Measurements from ENCODE around the gene TRPC4AP.
"Not testable (repeated sequence)": the region's sequence is repeated elsewhere in the genome, so short reads cannot be mapped to it uniquely, and the experiment has no call there.

Gene TRPC4AP

GRCh38 chr20:35121186-35121585, 28.6 kb upstream of the TRPC4AP start:
- Histone ChIP-seq H3K9me3 (ENCODE audit: control insufficient read depth, low read length) (no peaks in the 10 kb centered on the region), H3K4me3 (ENCODE audit: insufficient read depth, low read depth, low read length, poor library complexity, severe bottlenecking) (no peak overlapping the region), H3K27ac (ENCODE audit: insufficient read depth, low read length, poor library complexity, severe bottlenecking) (no peak overlapping the region), H3K36me3 (ENCODE audit: control insufficient read depth, insufficient read depth, low read length) (peaks cover 73% of the 10 kb centered on the region), H3K4me1 (ENCODE audit: control insufficient read depth, insufficient read depth, low read length, poor library complexity, severe bottlenecking) (no peaks in the 10 kb centered on the region), H3K27me3 (replicated peaks; ENCODE audit: control insufficient read depth, insufficient read depth, low read length, poor library complexity, severe bottlenecking) (no peaks in the 10 kb centered on the region)
- DNase-seq, result no peak

DNA sequence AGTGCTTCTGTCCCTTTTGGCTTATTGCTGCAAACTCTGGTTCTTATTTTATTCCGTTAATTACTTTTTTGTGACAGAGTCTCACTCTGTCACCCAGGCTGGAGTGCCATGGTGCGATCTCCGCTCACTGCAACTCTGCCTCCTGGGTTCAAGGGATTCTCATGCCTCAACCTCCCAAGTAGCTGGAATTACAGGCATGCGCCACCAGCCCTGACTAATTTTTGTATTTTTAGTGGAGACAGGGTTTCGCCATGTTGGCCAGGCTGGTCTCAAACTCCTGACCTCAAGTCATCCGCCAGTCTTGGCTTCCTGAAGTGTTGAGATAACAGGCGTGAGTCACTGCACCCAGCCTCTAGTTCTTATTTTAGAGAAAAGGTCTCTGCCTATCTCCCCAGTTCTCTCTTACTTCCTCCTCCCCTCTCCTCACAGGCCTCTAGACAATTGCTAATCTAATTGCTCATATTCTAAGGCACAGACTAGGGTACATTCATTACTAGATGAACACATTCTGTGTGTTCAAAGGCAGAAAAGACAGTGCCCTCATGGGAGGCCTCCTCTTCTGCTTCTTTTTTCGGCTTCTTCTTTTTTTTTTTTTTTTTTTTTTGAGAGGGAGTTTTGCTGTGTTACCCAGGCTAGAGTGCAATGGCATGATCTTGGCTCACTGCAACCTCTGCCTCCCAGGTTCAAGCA, 27.6 kb upstream of the TRPC4AP start:
- Histone ChIP-seq H3K27me3 (replicated peaks; ENCODE audit: control insufficient read depth, insufficient read depth, low read length, poor library complexity, severe bottlenecking) (no peaks in the 10 kb centered on the region), H3K36me3 (ENCODE audit: control insufficient read depth, insufficient read depth, low read length) (peaks cover 76% of the 10 kb centered on the region), H3K27ac (ENCODE audit: insufficient read depth, low read length, poor library complexity, severe bottlenecking) (no peak overlapping the region), H3K4me3 (ENCODE audit: insufficient read depth, low read depth, low read length, poor library complexity, severe bottlenecking) (no peak overlapping the region), H3K9me3 (ENCODE audit: control insufficient read depth, low read length) (no peaks in the 10 kb centered on the region), H3K4me1 (ENCODE audit: control insufficient read depth, insufficient read depth, low read length, poor library complexity, severe bottlenecking) (no peaks in the 10 kb centered on the region)
- DNase-seq, result no peak

DNA sequence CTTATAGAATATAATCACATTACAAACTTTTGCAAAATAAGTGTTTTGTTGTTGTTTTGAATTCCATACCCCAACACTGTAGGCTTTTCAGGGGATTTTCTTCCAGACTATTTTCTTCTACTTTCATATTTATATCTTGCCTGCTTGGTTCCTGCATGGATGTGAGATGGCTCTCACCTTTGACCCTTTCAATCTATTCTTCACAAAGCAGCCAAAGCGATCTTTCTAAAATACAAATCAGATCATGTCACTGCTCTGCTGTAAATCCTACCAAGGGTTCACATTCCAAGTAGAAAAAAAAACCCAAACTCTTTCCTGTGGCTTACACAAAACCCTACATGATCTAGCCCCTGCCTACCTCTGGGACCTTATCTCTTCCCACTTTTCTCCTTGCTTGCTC, 25.0 kb upstream of the TRPC4AP start:
- Histone ChIP-seq H3K27ac (ENCODE audit: insufficient read depth, low read length, poor library complexity, severe bottlenecking) (no peak overlapping the region), H3K4me3 (ENCODE audit: insufficient read depth, low read depth, low read length, poor library complexity, severe bottlenecking) (no peak overlapping the region), H3K9me3 (ENCODE audit: control insufficient read depth, low read length) (no peaks in the 10 kb centered on the region), H3K27me3 (replicated peaks; ENCODE audit: control insufficient read depth, insufficient read depth, low read length, poor library complexity, severe bottlenecking) (no peaks in the 10 kb centered on the region), H3K36me3 (ENCODE audit: control insufficient read depth, insufficient read depth, low read length) (peaks cover 64% of the 10 kb centered on the region), H3K4me1 (ENCODE audit: control insufficient read depth, insufficient read depth, low read length, poor library complexity, severe bottlenecking) (no peaks in the 10 kb centered on the region)
- no peak for DNase-seq

DNA sequence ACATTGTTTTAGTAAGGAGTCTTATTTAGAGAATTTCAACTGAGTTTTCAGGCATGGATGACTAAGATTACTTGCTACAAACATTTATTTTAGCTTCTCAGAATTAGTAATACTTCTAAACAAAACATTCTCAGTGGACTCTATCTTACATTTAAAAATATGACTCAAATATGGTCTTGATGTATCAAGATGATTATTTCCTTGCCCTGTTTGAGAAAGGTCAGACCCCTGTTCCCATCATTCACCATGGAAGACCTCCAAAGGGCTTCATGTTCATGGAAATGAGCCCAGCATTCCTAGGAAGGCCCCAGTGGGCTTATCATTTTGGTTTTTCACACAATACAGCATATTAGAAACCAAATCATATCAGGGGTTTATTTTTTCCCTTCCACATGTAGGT, 24.6 kb upstream of the TRPC4AP start:
- no peak for DNase-seq
- Histone ChIP-seq H3K27me3 (replicated peaks; ENCODE audit: control insufficient read depth, insufficient read depth, low read length, poor library complexity, severe bottlenecking) (no peaks in the 10 kb centered on the region), H3K4me1 (ENCODE audit: control insufficient read depth, insufficient read depth, low read length, poor library complexity, severe bottlenecking) (no peaks in the 10 kb centered on the region), H3K4me3 (ENCODE audit: insufficient read depth, low read depth, low read length, poor library complexity, severe bottlenecking) (no peak overlapping the region), H3K36me3 (ENCODE audit: control insufficient read depth, insufficient read depth, low read length) (peaks cover 61% of the 10 kb centered on the region), H3K27ac (ENCODE audit: insufficient read depth, low read length, poor library complexity, severe bottlenecking) (no peak overlapping the region), H3K9me3 (ENCODE audit: control insufficient read depth, low read length) (no peaks in the 10 kb centered on the region)

GRCh38 chr20:35116258-35116657, 23.7 kb upstream of the TRPC4AP start:
- no peaks in the 10 kb centered on the region for H3K4me1 ChIP-seq (ENCODE audit: control insufficient read depth, insufficient read depth, low read length, poor library complexity, severe bottlenecking)
- H3K9me3 ChIP-seq (ENCODE audit: control insufficient read depth, low read length), result no peaks in the 10 kb centered on the region
- H3K36me3 ChIP-seq (ENCODE audit: control insufficient read depth, insufficient read depth, low read length), result peaks cover 56% of the 10 kb centered on the region
- no peak for DNase-seq
- H3K27me3 ChIP-seq (replicated peaks; ENCODE audit: control insufficient read depth, insufficient read depth, low read length, poor library complexity, severe bottlenecking), result no peaks in the 10 kb centered on the region
- H3K4me3 ChIP-seq (ENCODE audit: insufficient read depth, low read depth, low read length, poor library complexity, severe bottlenecking), result no peak overlapping the region
- no peak overlapping the region for H3K27ac ChIP-seq (ENCODE audit: insufficient read depth, low read length, poor library complexity, severe bottlenecking)

GRCh38 chr20:35115606-35116005, 23.0 kb upstream of the TRPC4AP start:
- Histone ChIP-seq H3K4me3 (ENCODE audit: insufficient read depth, low read depth, low read length, poor library complexity, severe bottlenecking) (no peak overlapping the region), H3K27ac (ENCODE audit: insufficient read depth, low read length, poor library complexity, severe bottlenecking) (no peak overlapping the region), H3K36me3 (ENCODE audit: control insufficient read depth, insufficient read depth, low read length) (peaks cover 55% of the 10 kb centered on the region), H3K4me1 (ENCODE audit: control insufficient read depth, insufficient read depth, low read length, poor library complexity, severe bottlenecking) (no peaks in the 10 kb centered on the region), H3K27me3 (replicated peaks; ENCODE audit: control insufficient read depth, insufficient read depth, low read length, poor library complexity, severe bottlenecking) (no peaks in the 10 kb centered on the region), H3K9me3 (ENCODE audit: control insufficient read depth, low read length) (no peaks in the 10 kb centered on the region)
- DNase-seq, result no peak

GRCh38 chr20:35112276-35112675, 19.7 kb upstream of the TRPC4AP start:
- H3K27me3 ChIP-seq (replicated peaks; ENCODE audit: control insufficient read depth, insufficient read depth, low read length, poor library complexity, severe bottlenecking); H3K9me3 ChIP-seq (ENCODE audit: control insufficient read depth, low read length); H3K4me3 ChIP-seq (ENCODE audit: insufficient read depth, low read depth, low read length, poor library complexity, severe bottlenecking); DNase-seq; H3K27ac ChIP-seq (ENCODE audit: insufficient read depth, low read length, poor library complexity, severe bottlenecking); H3K4me1 ChIP-seq (ENCODE audit: control insufficient read depth, insufficient read depth, low read length, poor library complexity, severe bottlenecking): not testable (repeated sequence)
- peaks cover 30% of the 10 kb centered on the region for H3K36me3 ChIP-seq (ENCODE audit: control insufficient read depth, insufficient read depth, low read length)

DNA sequence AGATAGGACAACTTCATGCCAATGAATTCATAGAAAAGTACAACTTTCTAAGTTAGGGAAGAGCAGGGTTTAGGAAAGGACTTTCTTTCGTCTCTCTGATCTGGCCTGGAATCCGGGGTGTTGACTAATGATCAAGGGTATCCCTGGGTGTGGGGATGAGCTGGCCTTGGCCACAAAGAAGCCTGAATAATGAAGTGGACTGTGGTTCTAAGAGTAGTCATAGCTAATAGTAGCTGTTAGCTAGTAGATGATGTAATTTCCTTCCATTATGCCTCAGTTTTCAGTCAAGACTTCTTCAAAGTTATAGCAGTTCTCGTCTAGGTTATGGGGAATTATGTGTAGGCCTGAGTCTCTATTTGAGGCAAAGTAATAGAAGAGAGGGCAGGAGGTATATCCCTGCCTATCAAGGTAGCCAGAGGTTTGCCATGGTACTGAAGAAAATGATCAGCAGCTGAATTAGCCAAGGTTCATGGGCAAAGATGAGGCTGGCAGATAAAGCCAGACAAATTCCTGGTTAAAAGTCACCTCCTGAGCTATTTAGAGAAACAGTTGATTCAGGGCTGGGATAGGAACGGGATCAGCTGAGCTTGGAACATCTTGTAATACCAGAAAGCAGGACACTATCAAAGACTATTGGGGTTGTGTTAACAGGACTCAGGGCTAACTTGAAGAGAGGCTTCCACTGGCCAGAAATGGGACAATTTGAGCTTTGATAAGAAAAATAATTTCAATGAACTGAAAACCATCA, 18.7 kb upstream of the TRPC4AP start:
- Histone ChIP-seq H3K27ac (ENCODE audit: insufficient read depth, low read length, poor library complexity, severe bottlenecking) (no peak overlapping the region), H3K36me3 (ENCODE audit: control insufficient read depth, insufficient read depth, low read length) (peaks cover 27% of the 10 kb centered on the region)
- no peak for DNase-seq

DNA sequence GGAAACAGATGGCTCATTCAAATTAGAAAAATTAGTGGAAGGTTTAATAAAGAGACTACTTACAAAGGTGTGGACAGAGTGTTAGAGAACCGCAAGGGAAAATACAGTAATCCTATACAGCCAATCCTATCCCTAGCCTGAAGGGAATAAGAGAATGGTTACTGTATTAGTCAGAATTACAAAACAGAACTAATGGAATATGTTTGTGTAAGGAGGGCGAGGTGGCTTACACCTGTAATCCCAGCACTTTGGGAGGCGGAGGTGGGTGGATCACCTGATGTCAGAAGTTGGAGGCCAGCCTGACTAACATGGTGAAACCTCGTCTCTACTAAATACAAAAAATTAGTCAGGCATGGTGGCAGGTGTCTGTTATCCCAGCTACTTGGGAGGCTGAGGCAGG, 16.3 kb upstream of the TRPC4AP start:
- Histone ChIP-seq H3K27ac (ENCODE audit: insufficient read depth, low read length, poor library complexity, severe bottlenecking) (no peak overlapping the region), H3K9me3 (ENCODE audit: control insufficient read depth, low read length) (no peaks in the 10 kb centered on the region), H3K27me3 (replicated peaks; ENCODE audit: control insufficient read depth, insufficient read depth, low read length, poor library complexity, severe bottlenecking) (no peaks in the 10 kb centered on the region), H3K4me1 (ENCODE audit: control insufficient read depth, insufficient read depth, low read length, poor library complexity, severe bottlenecking) (no peaks in the 10 kb centered on the region), H3K36me3 (ENCODE audit: control insufficient read depth, insufficient read depth, low read length) (peaks cover 10% of the 10 kb centered on the region), H3K4me3 (ENCODE audit: insufficient read depth, low read depth, low read length, poor library complexity, severe bottlenecking) (no peak overlapping the region)
- no peak for DNase-seq

More for the DNA sequence above, 18.7 kb upstream of the TRPC4AP start:
- no peaks in the 10 kb centered on the region for H3K27me3 ChIP-seq (replicated peaks; ENCODE audit: control insufficient read depth, insufficient read depth, low read length, poor library complexity, severe bottlenecking)
- no peak overlapping the region for H3K4me3 ChIP-seq (ENCODE audit: insufficient read depth, low read depth, low read length, poor library complexity, severe bottlenecking)
- no peaks in the 10 kb centered on the region for H3K9me3 ChIP-seq (ENCODE audit: control insufficient read depth, low read length)
- no peaks in the 10 kb centered on the region for H3K4me1 ChIP-seq (ENCODE audit: control insufficient read depth, insufficient read depth, low read length, poor library complexity, severe bottlenecking)

DNA sequence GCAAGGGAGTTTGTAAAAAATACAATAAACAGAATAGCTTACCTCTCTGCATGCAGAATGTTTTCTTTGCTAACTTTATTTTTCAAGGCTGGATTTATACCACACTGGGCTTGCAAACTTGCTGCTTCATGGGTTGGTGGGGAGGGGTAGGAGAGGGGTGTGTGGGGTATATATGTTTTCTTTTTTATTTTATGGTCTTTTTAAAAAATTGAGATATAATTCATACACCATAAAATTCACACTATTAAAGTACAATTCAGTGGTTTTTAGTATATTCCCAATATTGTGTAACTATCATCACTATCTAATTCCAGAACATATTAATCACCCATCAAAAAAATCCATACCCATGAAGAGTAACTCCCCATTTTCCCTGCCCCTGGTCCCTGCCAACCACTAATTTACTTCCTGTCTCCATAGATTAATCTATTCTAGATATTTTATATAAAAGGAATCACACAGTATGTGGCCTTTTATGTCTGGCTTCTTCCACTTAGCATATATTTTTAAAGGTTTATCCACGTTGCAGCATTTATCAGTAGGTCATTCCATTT, 14.3 kb upstream of the TRPC4AP start:
- no peaks in the 10 kb centered on the region for H3K9me3 ChIP-seq (ENCODE audit: control insufficient read depth, low read length)
- H3K27me3 ChIP-seq (replicated peaks; ENCODE audit: control insufficient read depth, insufficient read depth, low read length, poor library complexity, severe bottlenecking), result no peaks in the 10 kb centered on the region
- no peak overlapping the region for H3K27ac ChIP-seq (ENCODE audit: insufficient read depth, low read length, poor library complexity, severe bottlenecking)
- no peak for DNase-seq
- no peaks in the 10 kb centered on the region for H3K4me1 ChIP-seq (ENCODE audit: control insufficient read depth, insufficient read depth, low read length, poor library complexity, severe bottlenecking)
- H3K36me3 ChIP-seq (ENCODE audit: control insufficient read depth, insufficient read depth, low read length), result peaks cover 4% of the 10 kb centered on the region
- no peak overlapping the region for H3K4me3 ChIP-seq (ENCODE audit: insufficient read depth, low read depth, low read length, poor library complexity, severe bottlenecking)
